ENCODE data around the gene SLC10A1.

DNA sequence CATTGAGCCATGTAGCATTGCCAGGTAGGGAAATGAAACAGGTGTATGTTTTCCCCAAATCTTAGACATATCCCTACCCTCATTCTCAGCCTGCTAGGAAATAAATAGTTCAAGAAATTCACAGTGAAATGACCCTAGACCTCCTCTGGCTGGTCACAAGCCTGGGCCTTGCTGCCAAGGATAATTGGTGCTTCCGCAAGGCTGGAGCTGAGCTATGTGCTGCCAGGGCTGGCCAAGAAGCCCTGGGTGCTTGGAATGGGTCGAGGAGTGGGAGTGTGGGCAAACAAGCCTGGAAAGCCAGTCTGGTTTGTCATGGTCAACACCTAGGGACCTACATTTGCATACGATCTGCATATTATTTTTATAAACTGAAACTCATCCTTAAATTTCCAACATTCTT lies 31.3 kb upstream of the SLC10A1 start:
- no peak for TF ChIP-seq EP300 (IDR thresholded peaks at IDR 0.05)
- TF ChIP-seq, protein P1, sequence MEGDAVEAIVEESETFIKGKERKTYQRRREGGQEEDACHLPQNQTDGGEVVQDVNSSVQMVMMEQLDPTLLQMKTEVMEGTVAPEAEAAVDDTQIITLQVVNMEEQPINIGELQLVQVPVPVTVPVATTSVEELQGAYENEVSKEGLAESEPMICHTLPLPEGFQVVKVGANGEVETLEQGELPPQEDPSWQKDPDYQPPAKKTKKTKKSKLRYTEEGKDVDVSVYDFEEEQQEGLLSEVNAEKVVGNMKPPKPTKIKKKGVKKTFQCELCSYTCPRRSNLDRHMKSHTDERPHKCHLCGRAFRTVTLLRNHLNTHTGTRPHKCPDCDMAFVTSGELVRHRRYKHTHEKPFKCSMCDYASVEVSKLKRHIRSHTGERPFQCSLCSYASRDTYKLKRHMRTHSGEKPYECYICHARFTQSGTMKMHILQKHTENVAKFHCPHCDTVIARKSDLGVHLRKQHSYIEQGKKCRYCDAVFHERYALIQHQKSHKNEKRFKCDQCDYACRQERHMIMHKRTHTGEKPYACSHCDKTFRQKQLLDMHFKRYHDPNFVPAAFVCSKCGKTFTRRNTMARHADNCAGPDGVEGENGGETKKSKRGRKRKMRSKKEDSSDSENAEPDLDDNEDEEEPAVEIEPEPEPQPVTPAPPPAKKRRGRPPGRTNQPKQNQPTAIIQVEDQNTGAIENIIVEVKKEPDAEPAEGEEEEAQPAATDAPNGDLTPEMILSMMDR (IDR thresholded peaks at IDR 0.05) = no peak
- TF ChIP-seq POLR2AphosphoS5 (IDR thresholded peaks at IDR 0.05) = no peak
- no peak for TF ChIP-seq POLR2A (IDR thresholded peaks at IDR 0.05)

All from stomach (tissue), 4 donors.